HG03378 (cell line): ENCODE data around the gene ZBTB7A.
"Not testable (repeated sequence)": the region's sequence is repeated elsewhere in the genome, so short reads cannot be mapped to it uniquely, and the experiment has no call there.

Experiments
- ATAC-seq: cut with Tn5 transposase; IDR thresholded peaks from one replicate; pipeline ENCODE4 v1.9.1; 2021; ENCODE audit warnings: mild to moderate bottlenecking, moderate library complexity; ENCODE audit not compliant: unreplicated experiment

ZBTB7A gene

GRCh38 chr19:4018775-4019504, 47.8 kb downstream of the ZBTB7A start:
- no peak for ATAC-seq

GRCh38 chr19:4018140-4018613, 48.5 kb downstream of the ZBTB7A start:
- no peak for ATAC-seq

GRCh38 chr19:4016903-4017638, 49.6 kb downstream of the ZBTB7A start:
- ATAC-seq, result no peak

GRCh38 chr19:4016486-4016885, 50.2 kb downstream of the ZBTB7A start:
- no peak for ATAC-seq

GRCh38 chr19:4015705-4016402, 50.8 kb downstream of the ZBTB7A start:
- ATAC-seq, result no peak

- ATAC-seq, result no peak
Observed at GRCh38 chr19:4014541-4015491, 51.9 kb downstream of the ZBTB7A start.

- ATAC-seq, result no peak
Observed at GRCh38 chr19:4013886-4014540, 52.7 kb downstream of the ZBTB7A start.

GRCh38 chr19:4012975-4013634, 53.6 kb downstream of the ZBTB7A start:
- ATAC-seq, result no peak

GRCh38 chr19:4012092-4012974, 54.4 kb downstream of the ZBTB7A start:
- no peak for ATAC-seq

GRCh38 chr19:4011430-4011829, 55.3 kb downstream of the ZBTB7A start:
- not testable (repeated sequence) for ATAC-seq

- no peak for ATAC-seq
Observed at GRCh38 chr19:4010808-4011110, 55.9 kb downstream of the ZBTB7A start.

- ATAC-seq, result no peak
Observed at GRCh38 chr19:4009990-4010807, 56.5 kb downstream of the ZBTB7A start.

GRCh38 chr19:4007836-4008539, 58.7 kb downstream of the ZBTB7A start:
- ATAC-seq, result no peak

GRCh38 chr19:4007021-4007835, 59.5 kb downstream of the ZBTB7A start, which contains the start of gene PIAS4:
TSS of gene PIAS4 (plus strand) at chr19:4007736. CDS start at chr19:4007761, 25 bp downstream.
- peak; percentile 65 for ATAC-seq

GRCh38 chr19:4005436-4005835, 61.3 kb downstream of the ZBTB7A start:
- ATAC-seq, result not testable (repeated sequence)

GRCh38 chr19:4000798-4001197, 65.9 kb downstream of the ZBTB7A start:
- ATAC-seq, result not testable (repeated sequence)
